Stimulated activated CD4-positive, alpha-beta T cell treated with anti-CD3 and anti-CD28 coated beads, Interleukin-1b, Interleukin-23, amount 100 ng/mL, for 24 hours (primary cell): Measurements from ENCODE around the gene NSFL1C.
"Not testable (repeated sequence)": the region's sequence is repeated elsewhere in the genome, so short reads cannot be mapped to it uniquely, and the experiment has no call there.

Experiments
- DNase-seq, 4 experiments: peaks; one replicate each; pipeline ENCODE4 v3.0.0-alpha.2; 2020; ENCODE audit warnings: low read depth in 4 of 4, low spot score in 1 of 4

The NSFL1C gene

GRCh38 chr20:1426231-1426849 is 40.3 kb downstream of the NSFL1C start:
- no peak for DNase-seq

- no peak for DNase-seq
Measured at GRCh38 chr20:1424336-1424735, 42.3 kb downstream of the NSFL1C start.

GRCh38 chr20:1423625-1424106 is 43.0 kb downstream of the NSFL1C start:
- no peak for DNase-seq

- DNase-seq: no peak
Measured at GRCh38 chr20:1423206-1423605, 43.4 kb downstream of the NSFL1C start.

- DNase-seq: no peak
Measured at GRCh38 chr20:1422753-1423152, 43.9 kb downstream of the NSFL1C start.

- DNase-seq: no peak
Measured at GRCh38 chr20:1420066-1420465, 46.6 kb downstream of the NSFL1C start.

GRCh38 chr20:1418350-1418749 is 48.3 kb downstream of the NSFL1C start:
- no peak for DNase-seq

GRCh38 chr20:1417790-1418189 is 48.9 kb downstream of the NSFL1C start:
- DNase-seq: no peak

- no peak for DNase-seq
Measured at GRCh38 chr20:1417273-1417672, 49.4 kb downstream of the NSFL1C start.

GRCh38 chr20:1415667-1416468 is 50.8 kb downstream of the NSFL1C start:
- DNase-seq: no peak

- DNase-seq: no peak
Measured at GRCh38 chr20:1414982-1415381, 51.7 kb downstream of the NSFL1C start.

- DNase-seq: no peak
Measured at GRCh38 chr20:1405801-1406200, 60.8 kb downstream of the NSFL1C start.

GRCh38 chr20:1403624-1404023 is 63.0 kb downstream of the NSFL1C start:
- no peak for DNase-seq

- DNase-seq: no peak
Measured at GRCh38 chr20:1402149-1402548, 64.5 kb downstream of the NSFL1C start.

- no peak for DNase-seq
Measured at GRCh38 chr20:1401451-1401907, 65.2 kb downstream of the NSFL1C start.

GRCh38 chr20:1399678-1400366 is 66.8 kb downstream of the NSFL1C start:
- not testable (repeated sequence) for DNase-seq

GRCh38 chr20:1398185-1398584 is 68.5 kb downstream of the NSFL1C start:
- DNase-seq: not testable (repeated sequence)

GRCh38 chr20:1397710-1398109 is 68.9 kb downstream of the NSFL1C start:
- DNase-seq: no peak

GRCh38 chr20:1396702-1397101 is 69.9 kb downstream of the NSFL1C start:
- DNase-seq: no peak

- no peak for DNase-seq
Measured at GRCh38 chr20:1396264-1396663, 70.4 kb downstream of the NSFL1C start.

GRCh38 chr20:1394686-1395085 is 72.0 kb downstream of the NSFL1C start:
- no peak for DNase-seq

- no peak for DNase-seq
Measured at GRCh38 chr20:1393507-1393882, 73.2 kb downstream of the NSFL1C start.
